Measurements from ENCODE around the gene ITGA8. TPM values are rescaled to one million over a fixed set of nuclear protein-coding genes. Genes with fewer than 3 reads are reported as not detected.

The ITGA8 gene
- polyA plus RNA-seq, 4 donors, result 0.81 to 13.7 (median 2.6) TPM; not detected in 1

GRCh38 chr10:15726042-15726441 lies 6.3 kb upstream of the ITGA8 start:
- FAIRE-seq (no peak), DNase-seq (no peak)
- H3K4me1 ChIP-seq (ENCODE audit: control insufficient read depth in 3 of 3, insufficient read depth in 2 of 3, low read depth in 1 of 3, low read length in 2 of 3), result no peaks in the 10 kb centered on the region
- WGBS, 3 donors, result 50 to 76% (median 52%) methylated on average over 1 of the region's 1 CpG
- peaks cover 0 to 4% (median 0%) of the 10 kb centered on the region in 3 donors for H3K27me3 ChIP-seq (ENCODE audit: control insufficient read depth in 3 of 3, insufficient read depth in 3 of 3, low read length in 3 of 3)
- H3K9me3 ChIP-seq (ENCODE audit: control insufficient read depth in 2 of 2, insufficient read depth in 1 of 2, low read depth in 1 of 2, low read length in 1 of 2), result peaks cover 0 to 2% of the 10 kb centered on the region in 2 donors
- H3K4me3 ChIP-seq (ENCODE audit: low read depth in 1 of 3, low read length in 3 of 3), result no peak overlapping the region
- H3K27ac ChIP-seq (ENCODE audit: low read depth in 1 of 3, low read length in 2 of 3), result no peak overlapping the region
- H3K36me3 ChIP-seq (ENCODE audit: control insufficient read depth in 3 of 3, insufficient read depth in 2 of 3, low read depth in 1 of 3, low read length in 3 of 3), result no peaks in the 10 kb centered on the region

DNA sequence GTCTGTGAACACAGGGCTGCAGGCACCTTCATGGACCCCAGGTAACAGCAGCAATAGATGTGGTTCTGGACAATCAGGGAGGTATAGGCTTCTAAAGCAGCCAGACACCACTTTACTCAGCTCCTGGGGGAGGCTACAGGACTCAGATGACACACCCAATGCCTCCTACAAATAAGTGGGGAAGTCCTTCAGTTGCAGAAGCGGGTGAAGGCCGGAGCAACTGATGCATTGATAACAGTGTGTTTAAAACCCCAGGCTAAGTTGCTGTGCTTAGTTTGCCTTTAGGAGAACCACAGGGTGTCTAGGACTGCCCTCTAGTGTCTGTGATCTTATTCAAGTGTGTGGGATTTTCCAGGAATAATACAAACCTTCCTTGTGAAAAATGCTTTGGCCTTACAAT lies 5.9 kb upstream of the ITGA8 start:
- Histone ChIP-seq H3K27me3 (ENCODE audit: control insufficient read depth in 3 of 3, insufficient read depth in 3 of 3, low read length in 3 of 3) (peaks cover 0 to 8% (median 0%) of the 10 kb centered on the region in 3 donors), H3K4me3 (ENCODE audit: low read depth in 1 of 3, low read length in 3 of 3) (no peak overlapping the region), H3K4me1 (ENCODE audit: control insufficient read depth in 3 of 3, insufficient read depth in 2 of 3, low read depth in 1 of 3, low read length in 2 of 3) (no peaks in the 10 kb centered on the region), H3K36me3 (ENCODE audit: control insufficient read depth in 3 of 3, insufficient read depth in 2 of 3, low read depth in 1 of 3, low read length in 3 of 3) (no peaks in the 10 kb centered on the region), H3K9me3 (ENCODE audit: control insufficient read depth in 2 of 2, insufficient read depth in 1 of 2, low read depth in 1 of 2, low read length in 1 of 2) (peaks cover 0 to 2% of the 10 kb centered on the region in 2 donors), H3K27ac (ENCODE audit: low read depth in 1 of 3, low read length in 2 of 3) (no peak overlapping the region)
- DNase-seq (peak; percentile 23 to 30), FAIRE-seq (no peak)
- WGBS, 3 donors, result 0 to 5% (median 4%) methylated on average over 2 of the region's 2 CpGs

GRCh38 chr10:15724683-15725082 lies 5.0 kb upstream of the ITGA8 start:
- Histone ChIP-seq H3K9me3 (ENCODE audit: control insufficient read depth in 2 of 2, insufficient read depth in 1 of 2, low read depth in 1 of 2, low read length in 1 of 2) (no peaks in the 10 kb centered on the region), H3K4me1 (ENCODE audit: control insufficient read depth in 3 of 3, insufficient read depth in 2 of 3, low read depth in 1 of 3, low read length in 2 of 3) (no peaks in the 10 kb centered on the region), H3K4me3 (ENCODE audit: low read depth in 1 of 3, low read length in 3 of 3) (no peak overlapping the region), H3K27ac (ENCODE audit: low read depth in 1 of 3, low read length in 2 of 3) (no peak overlapping the region), H3K36me3 (ENCODE audit: control insufficient read depth in 3 of 3, insufficient read depth in 2 of 3, low read depth in 1 of 3, low read length in 3 of 3) (no peaks in the 10 kb centered on the region), H3K27me3 (ENCODE audit: control insufficient read depth in 3 of 3, insufficient read depth in 3 of 3, low read length in 3 of 3) (peaks cover 1 to 15% (median 2%) of the 10 kb centered on the region in 3 donors)
- WGBS, 3 donors, result 63 to 83% (median 63%) methylated on average over 2 of the region's 2 CpGs
- DNase-seq (no peak), FAIRE-seq (no peak)

DNA sequence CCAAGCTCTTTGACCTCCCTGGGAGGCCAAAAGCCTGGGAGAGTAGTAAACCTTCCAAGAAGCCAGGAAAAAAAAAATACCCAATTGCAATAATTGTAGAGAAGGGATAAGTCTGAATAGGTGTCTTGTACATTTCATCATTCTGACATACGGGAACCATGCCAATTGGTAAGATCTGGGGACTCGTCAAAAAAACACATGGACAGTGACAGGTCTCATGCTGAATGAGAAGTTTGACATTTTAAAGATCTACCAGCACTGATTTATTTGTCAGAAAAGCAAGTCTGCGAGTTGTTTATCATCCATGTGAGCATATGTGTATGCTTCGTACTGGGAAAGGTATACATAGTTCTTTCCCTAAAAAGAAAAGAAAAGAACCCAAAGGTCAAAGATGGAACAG lies 4.1 kb upstream of the ITGA8 start:
- 74 to 81% (median 80%) methylated on average over 4 of the region's 4 CpGs for WGBS, 3 donors
- no peak for DNase-seq
- FAIRE-seq, result no peak
- Histone ChIP-seq H3K4me3 (ENCODE audit: low read depth in 1 of 3, low read length in 3 of 3) (no peak overlapping the region), H3K27me3 (ENCODE audit: control insufficient read depth in 3 of 3, insufficient read depth in 3 of 3, low read length in 3 of 3) (peaks cover 2 to 20% (median 9%) of the 10 kb centered on the region in 3 donors), H3K4me1 (ENCODE audit: control insufficient read depth in 3 of 3, insufficient read depth in 2 of 3, low read depth in 1 of 3, low read length in 2 of 3) (no peaks in the 10 kb centered on the region), H3K27ac (ENCODE audit: low read depth in 1 of 3, low read length in 2 of 3) (no peak overlapping the region), H3K36me3 (ENCODE audit: control insufficient read depth in 3 of 3, insufficient read depth in 2 of 3, low read depth in 1 of 3, low read length in 3 of 3) (no peaks in the 10 kb centered on the region), H3K9me3 (ENCODE audit: control insufficient read depth in 2 of 2, insufficient read depth in 1 of 2, low read depth in 1 of 2, low read length in 1 of 2) (no peaks in the 10 kb centered on the region)

- Histone ChIP-seq H3K4me1 (ENCODE audit: control insufficient read depth in 3 of 3, insufficient read depth in 2 of 3, low read depth in 1 of 3, low read length in 2 of 3) (no peaks in the 10 kb centered on the region), H3K27ac (ENCODE audit: low read depth in 1 of 3, low read length in 2 of 3) (no peak overlapping the region), H3K36me3 (ENCODE audit: control insufficient read depth in 3 of 3, insufficient read depth in 2 of 3, low read depth in 1 of 3, low read length in 3 of 3) (no peaks in the 10 kb centered on the region), H3K9me3 (ENCODE audit: control insufficient read depth in 2 of 2, insufficient read depth in 1 of 2, low read depth in 1 of 2, low read length in 1 of 2) (no peaks in the 10 kb centered on the region), H3K4me3 (ENCODE audit: low read depth in 1 of 3, low read length in 3 of 3) (no peak overlapping the region), H3K27me3 (ENCODE audit: control insufficient read depth in 3 of 3, insufficient read depth in 3 of 3, low read length in 3 of 3) (peaks cover 5 to 27% (median 9%) of the 10 kb centered on the region in 3 donors)
- FAIRE-seq (no peak), DNase-seq (no peak)
- WGBS, 3 donors, result 85 to 89% (median 86%) methylated on average over 13 of the region's 13 CpGs
These were observed 1.0 kb upstream of the ITGA8 start for GRCh38 chr10:15720635-15721287.

GRCh38 chr10:15719049-15719898 lies 448 bp downstream of the ITGA8 start:
- Histone ChIP-seq H3K9me3 (ENCODE audit: control insufficient read depth in 2 of 2, insufficient read depth in 1 of 2, low read depth in 1 of 2, low read length in 1 of 2) (no peaks in the 10 kb centered on the region), H3K27me3 (ENCODE audit: control insufficient read depth in 3 of 3, insufficient read depth in 3 of 3, low read length in 3 of 3) (peaks cover 5 to 27% (median 9%) of the 10 kb centered on the region in 3 donors), H3K36me3 (ENCODE audit: control insufficient read depth in 3 of 3, insufficient read depth in 2 of 3, low read depth in 1 of 3, low read length in 3 of 3) (no peaks in the 10 kb centered on the region), H3K4me3 (ENCODE audit: low read depth in 1 of 3, low read length in 3 of 3) (peak overlapping the region; percentile 0 to 44 (median 20)), H3K4me1 (ENCODE audit: control insufficient read depth in 3 of 3, insufficient read depth in 2 of 3, low read depth in 1 of 3, low read length in 2 of 3) (no peaks in the 10 kb centered on the region), H3K27ac (ENCODE audit: low read depth in 1 of 3, low read length in 2 of 3) (peak overlapping the region in 2 of 3 donors; percentile 21 to 64)
- peak in 1 of 2 donors; percentile 17 for DNase-seq
- FAIRE-seq, result no peak
- 2 to 9% (median 7%) methylated on average over 48 to 67 of the region's 67 CpGs for WGBS, 3 donors

DNA sequence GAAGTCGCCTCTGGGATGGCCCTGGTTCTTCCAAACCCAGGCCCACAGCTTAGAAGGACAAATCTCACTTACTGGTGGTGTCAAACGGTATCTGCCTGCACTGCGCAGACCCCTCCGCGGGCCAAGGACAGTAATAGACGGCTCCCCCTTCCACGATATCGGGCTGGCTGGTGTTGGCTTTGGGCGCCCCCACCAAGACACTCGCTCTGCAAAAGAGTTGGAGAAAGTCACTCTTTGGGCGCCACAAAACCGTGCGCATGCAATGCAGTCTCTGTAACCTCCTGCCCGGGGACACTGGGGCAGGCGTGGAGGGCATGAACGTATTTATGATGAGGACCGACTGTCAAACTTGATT lies 1.1 kb downstream of the ITGA8 start:
- Histone ChIP-seq H3K4me1 (ENCODE audit: control insufficient read depth in 3 of 3, insufficient read depth in 2 of 3, low read depth in 1 of 3, low read length in 2 of 3) (no peaks in the 10 kb centered on the region), H3K36me3 (ENCODE audit: control insufficient read depth in 3 of 3, insufficient read depth in 2 of 3, low read depth in 1 of 3, low read length in 3 of 3) (no peaks in the 10 kb centered on the region), H3K9me3 (ENCODE audit: control insufficient read depth in 2 of 2, insufficient read depth in 1 of 2, low read depth in 1 of 2, low read length in 1 of 2) (no peaks in the 10 kb centered on the region), H3K4me3 (ENCODE audit: low read depth in 1 of 3, low read length in 3 of 3) (peak overlapping the region in 1 of 3 donors; percentile 44), H3K27me3 (ENCODE audit: control insufficient read depth in 3 of 3, insufficient read depth in 3 of 3, low read length in 3 of 3) (peaks cover 5 to 27% (median 9%) of the 10 kb centered on the region in 3 donors), H3K27ac (ENCODE audit: low read depth in 1 of 3, low read length in 2 of 3) (no peak overlapping the region)
- 15 to 20% (median 18%) methylated on average over 17 of the region's 17 CpGs for whole genome bisulfite sequencing, 3 donors
- DNase-seq (peak in 1 of 2 donors; percentile 5), FAIRE-seq (no peak)

GRCh38 chr10:15715619-15716227 lies 4.0 kb downstream of the ITGA8 start:
- WGBS, 3 donors, result 47 to 65% (median 50%) methylated on average over 5 of the region's 5 CpGs
- Histone ChIP-seq H3K27ac (ENCODE audit: low read depth in 1 of 3, low read length in 2 of 3) (no peak overlapping the region), H3K27me3 (ENCODE audit: control insufficient read depth in 3 of 3, insufficient read depth in 3 of 3, low read length in 3 of 3) (peaks cover 5 to 22% (median 9%) of the 10 kb centered on the region in 3 donors), H3K4me3 (ENCODE audit: low read depth in 1 of 3, low read length in 3 of 3) (no peak overlapping the region), H3K36me3 (ENCODE audit: control insufficient read depth in 3 of 3, insufficient read depth in 2 of 3, low read depth in 1 of 3, low read length in 3 of 3) (no peaks in the 10 kb centered on the region), H3K9me3 (ENCODE audit: control insufficient read depth in 2 of 2, insufficient read depth in 1 of 2, low read depth in 1 of 2, low read length in 1 of 2) (no peaks in the 10 kb centered on the region), H3K4me1 (ENCODE audit: control insufficient read depth in 3 of 3, insufficient read depth in 2 of 3, low read depth in 1 of 3, low read length in 2 of 3) (no peaks in the 10 kb centered on the region)
- no peak for FAIRE-seq
- DNase-seq, result no peak

Measured in small intestine (tissue), 7 donors.